ENCODE data around the gene KCNK13. TPM values are rescaled to one million over a fixed set of nuclear protein-coding genes. Genes with fewer than 3 reads are reported as not detected.
"Not testable (repeated sequence)": the region's sequence is repeated elsewhere in the genome, so short reads cannot be mapped to it uniquely, and the experiment has no call there.

Gene KCNK13
- total RNA-seq, 1 donor, result 0.42 TPM

DNA sequence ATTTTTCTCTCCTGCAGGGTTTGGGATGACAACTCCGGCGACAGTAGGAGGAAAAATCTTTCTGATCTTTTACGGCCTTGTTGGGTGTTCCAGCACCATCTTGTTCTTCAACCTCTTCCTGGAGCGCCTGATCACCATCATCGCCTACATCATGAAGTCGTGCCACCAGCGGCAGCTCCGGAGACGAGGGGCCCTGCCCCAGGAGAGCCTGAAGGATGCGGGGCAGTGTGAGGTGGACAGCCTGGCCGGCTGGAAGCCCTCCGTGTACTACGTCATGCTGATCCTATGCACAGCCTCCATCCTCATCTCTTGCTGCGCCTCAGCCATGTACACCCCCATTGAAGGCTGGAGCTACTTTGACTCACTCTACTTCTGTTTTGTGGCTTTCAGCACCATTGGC is 122.3 kb downstream of the KCNK13 start:
- H3K4me1 ChIP-seq (ENCODE audit: insufficient read depth, low read length), result no peaks in the 10 kb centered on the region
- no peaks in the 10 kb centered on the region for H3K9me3 ChIP-seq (ENCODE audit: low read depth, low read length)
- no peak overlapping the region for H3K4me3 ChIP-seq (ENCODE audit: low read length)
- no peaks in the 10 kb centered on the region for H3K27me3 ChIP-seq (ENCODE audit: insufficient read depth, low read length)

DNA sequence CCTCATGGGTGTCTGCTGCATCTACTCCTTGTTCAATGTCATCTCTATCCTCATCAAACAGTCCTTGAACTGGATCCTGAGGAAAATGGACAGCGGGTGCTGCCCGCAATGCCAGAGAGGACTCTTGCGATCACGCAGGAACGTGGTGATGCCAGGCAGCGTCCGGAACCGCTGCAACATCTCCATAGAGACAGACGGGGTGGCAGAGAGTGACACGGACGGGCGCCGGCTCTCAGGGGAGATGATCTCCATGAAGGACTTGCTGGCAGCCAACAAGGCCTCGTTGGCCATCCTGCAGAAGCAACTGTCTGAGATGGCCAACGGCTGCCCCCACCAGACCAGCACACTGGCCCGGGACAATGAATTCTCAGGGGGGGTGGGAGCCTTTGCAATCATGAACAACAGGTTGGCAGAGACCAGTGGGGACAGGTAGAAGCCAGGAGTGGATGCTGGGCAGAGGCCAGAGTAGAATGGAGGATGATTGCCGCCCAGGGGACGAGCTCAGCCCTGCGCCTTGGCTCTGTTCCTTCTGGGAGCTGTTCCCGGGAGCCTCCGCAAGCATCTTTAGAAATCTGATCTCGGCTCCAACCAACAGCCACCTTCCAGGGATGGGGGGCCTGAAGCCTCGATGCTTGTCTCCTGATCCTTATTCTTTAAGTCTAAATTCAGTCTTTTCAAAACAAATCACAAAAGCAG is 122.9 kb downstream of the KCNK13 start:
- Histone ChIP-seq H3K4me1 (ENCODE audit: insufficient read depth, low read length) (no peaks in the 10 kb centered on the region), H3K4me3 (ENCODE audit: low read length) (no peak overlapping the region), H3K27me3 (ENCODE audit: insufficient read depth, low read length) (no peaks in the 10 kb centered on the region), H3K9me3 (ENCODE audit: low read depth, low read length) (no peaks in the 10 kb centered on the region)

DNA sequence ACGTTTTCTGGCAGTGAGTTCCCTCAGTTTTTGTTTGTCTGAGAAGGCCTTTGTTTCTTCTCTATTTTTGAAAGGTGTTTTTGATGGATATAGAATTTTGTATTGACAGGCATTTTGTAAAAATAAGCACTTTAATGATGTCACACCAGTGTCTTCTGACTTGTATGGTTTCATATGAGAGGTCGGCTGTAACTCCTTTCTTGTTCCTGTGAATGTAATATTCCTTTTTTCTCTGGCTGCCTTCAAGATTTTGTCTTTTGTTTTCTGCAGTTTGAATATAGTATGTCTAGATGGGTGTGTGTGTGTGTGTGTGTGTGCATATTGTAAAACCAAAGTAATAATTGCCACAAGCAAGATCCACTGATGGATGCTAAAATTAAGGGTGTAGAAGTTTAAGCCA is 126.8 kb downstream of the KCNK13 start:
- no peak overlapping the region for H3K4me3 ChIP-seq (ENCODE audit: low read length)
- no peaks in the 10 kb centered on the region for H3K9me3 ChIP-seq (ENCODE audit: low read depth, low read length)
- H3K4me1 ChIP-seq (ENCODE audit: insufficient read depth, low read length), result no peaks in the 10 kb centered on the region
- H3K27me3 ChIP-seq (ENCODE audit: insufficient read depth, low read length), result no peaks in the 10 kb centered on the region

DNA sequence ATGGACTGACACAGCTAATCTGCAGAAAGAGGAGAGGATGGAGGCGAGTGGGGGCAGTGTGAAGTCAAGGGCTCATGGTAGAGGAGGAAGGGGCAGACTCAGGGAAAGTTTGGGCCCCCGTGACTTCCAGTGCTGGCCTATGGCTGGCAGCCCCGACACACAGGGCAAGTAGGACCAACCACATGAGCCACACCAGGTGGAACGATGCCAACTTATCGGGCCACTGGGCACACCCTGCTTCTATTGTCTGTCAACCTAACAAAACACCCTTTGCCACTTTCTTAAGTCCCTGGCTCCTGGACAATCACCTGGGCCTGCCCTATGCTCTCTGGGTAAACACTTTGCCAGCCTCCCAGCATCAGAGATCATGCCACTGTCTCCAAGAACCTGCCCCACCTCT is 129.4 kb downstream of the KCNK13 start:
- no peak overlapping the region for H3K4me3 ChIP-seq (ENCODE audit: low read length)
- H3K9me3 ChIP-seq (ENCODE audit: low read depth, low read length), result no peaks in the 10 kb centered on the region
- no peaks in the 10 kb centered on the region for H3K27me3 ChIP-seq (ENCODE audit: insufficient read depth, low read length)
- no peaks in the 10 kb centered on the region for H3K4me1 ChIP-seq (ENCODE audit: insufficient read depth, low read length)

GRCh38 chr14:90191585-90191984 is 129.8 kb downstream of the KCNK13 start:
- H3K27me3 ChIP-seq (ENCODE audit: insufficient read depth, low read length), result no peaks in the 10 kb centered on the region
- no peak overlapping the region for H3K4me3 ChIP-seq (ENCODE audit: low read length)
- H3K4me1 ChIP-seq (ENCODE audit: insufficient read depth, low read length), result no peaks in the 10 kb centered on the region
- no peaks in the 10 kb centered on the region for H3K9me3 ChIP-seq (ENCODE audit: low read depth, low read length)

DNA sequence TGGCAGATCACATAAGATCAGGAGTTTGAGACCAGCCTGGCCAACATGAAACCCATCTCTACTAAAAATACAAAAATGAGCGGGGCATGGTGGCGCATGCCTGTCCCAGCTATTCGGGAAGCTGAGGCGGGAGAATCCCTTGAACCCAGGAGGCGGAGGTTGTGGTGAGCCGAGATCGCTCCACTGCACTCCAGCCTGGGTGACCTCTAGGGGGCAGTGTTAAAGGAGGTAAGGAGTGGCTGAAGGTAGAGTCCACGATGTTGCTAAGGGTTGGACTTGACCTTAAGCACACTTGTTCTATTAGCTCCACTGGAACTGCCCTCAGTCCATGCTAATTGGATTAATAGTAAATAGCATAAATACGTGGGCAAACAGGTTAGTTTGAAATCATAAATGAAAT is 132.1 kb downstream of the KCNK13 start:
- Histone ChIP-seq H3K27me3 (ENCODE audit: insufficient read depth, low read length) (no peaks in the 10 kb centered on the region), H3K4me1 (ENCODE audit: insufficient read depth, low read length) (no peaks in the 10 kb centered on the region), H3K4me3 (ENCODE audit: low read length) (no peak overlapping the region), H3K9me3 (ENCODE audit: low read depth, low read length) (no peaks in the 10 kb centered on the region)

- no peaks in the 10 kb centered on the region for H3K4me1 ChIP-seq (ENCODE audit: insufficient read depth, low read length)
- no peaks in the 10 kb centered on the region for H3K27me3 ChIP-seq (ENCODE audit: insufficient read depth, low read length)
- H3K9me3 ChIP-seq (ENCODE audit: low read depth, low read length), result no peaks in the 10 kb centered on the region
- no peak overlapping the region for H3K4me3 ChIP-seq (ENCODE audit: low read length)
Measured at GRCh38 chr14:90194706-90195105, 132.9 kb downstream of the KCNK13 start.

GRCh38 chr14:90198541-90199060 is 136.8 kb downstream of the KCNK13 start:
- H3K4me3 ChIP-seq (ENCODE audit: low read length), result no peak overlapping the region
- H3K9me3 ChIP-seq (ENCODE audit: low read depth, low read length), result no peaks in the 10 kb centered on the region
- H3K27me3 ChIP-seq (ENCODE audit: insufficient read depth, low read length), result no peaks in the 10 kb centered on the region
- H3K4me1 ChIP-seq (ENCODE audit: insufficient read depth, low read length), result no peaks in the 10 kb centered on the region

DNA sequence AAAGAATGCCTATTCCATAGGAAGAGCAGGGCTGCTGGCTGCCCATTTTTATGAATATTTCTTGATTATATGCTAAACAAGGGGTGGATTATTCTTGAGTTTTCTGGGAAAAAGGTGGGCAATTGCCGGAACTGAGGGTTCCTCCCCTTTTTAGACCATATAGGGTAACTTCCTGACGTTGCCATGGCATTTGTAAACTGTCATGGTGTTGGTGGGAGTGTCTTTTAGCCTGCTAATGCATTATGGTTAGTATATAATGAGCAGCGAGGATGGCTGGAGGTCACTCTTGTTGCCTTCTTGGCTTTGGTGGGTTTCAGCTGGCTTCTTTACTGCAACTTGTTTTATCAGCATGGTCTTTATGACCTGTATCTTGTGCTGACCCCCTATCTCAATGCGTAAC is 138.8 kb downstream of the KCNK13 start:
- not testable (repeated sequence) for H3K4me3 ChIP-seq (ENCODE audit: low read length); H3K4me1 ChIP-seq (ENCODE audit: insufficient read depth, low read length); H3K27me3 ChIP-seq (ENCODE audit: insufficient read depth, low read length); H3K9me3 ChIP-seq (ENCODE audit: low read depth, low read length)

GRCh38 chr14:90201344-90201743 is 139.6 kb downstream of the KCNK13 start:
- no peaks in the 10 kb centered on the region for H3K27me3 ChIP-seq (ENCODE audit: insufficient read depth, low read length)
- H3K9me3 ChIP-seq (ENCODE audit: low read depth, low read length), result no peaks in the 10 kb centered on the region
- H3K4me3 ChIP-seq (ENCODE audit: low read length), result no peak overlapping the region
- H3K4me1 ChIP-seq (ENCODE audit: insufficient read depth, low read length), result no peaks in the 10 kb centered on the region

DNA sequence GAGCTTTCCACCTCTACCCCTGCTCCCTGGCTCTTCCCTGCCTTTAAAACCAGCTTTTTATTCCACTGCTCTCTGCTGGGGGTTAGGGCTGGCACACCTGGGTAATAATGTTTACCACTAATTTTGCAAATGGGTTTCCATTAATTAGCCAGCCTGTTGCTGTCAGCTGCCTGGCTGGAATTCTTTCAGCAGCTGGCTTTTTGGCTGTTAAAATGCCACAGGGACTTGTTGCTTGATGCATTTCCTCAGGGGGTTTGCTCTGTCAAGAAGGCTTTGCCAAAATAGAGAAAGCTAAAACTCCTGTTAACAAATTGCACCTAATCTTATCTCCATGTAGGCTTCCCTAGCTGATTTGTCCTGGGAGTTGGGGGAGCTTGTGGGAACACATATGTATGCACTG is 142.7 kb downstream of the KCNK13 start:
- H3K27me3 ChIP-seq (ENCODE audit: insufficient read depth, low read length), result no peaks in the 10 kb centered on the region
- H3K4me1 ChIP-seq (ENCODE audit: insufficient read depth, low read length), result no peaks in the 10 kb centered on the region
- no peaks in the 10 kb centered on the region for H3K9me3 ChIP-seq (ENCODE audit: low read depth, low read length)
- H3K4me3 ChIP-seq (ENCODE audit: low read length), result no peak overlapping the region

DNA sequence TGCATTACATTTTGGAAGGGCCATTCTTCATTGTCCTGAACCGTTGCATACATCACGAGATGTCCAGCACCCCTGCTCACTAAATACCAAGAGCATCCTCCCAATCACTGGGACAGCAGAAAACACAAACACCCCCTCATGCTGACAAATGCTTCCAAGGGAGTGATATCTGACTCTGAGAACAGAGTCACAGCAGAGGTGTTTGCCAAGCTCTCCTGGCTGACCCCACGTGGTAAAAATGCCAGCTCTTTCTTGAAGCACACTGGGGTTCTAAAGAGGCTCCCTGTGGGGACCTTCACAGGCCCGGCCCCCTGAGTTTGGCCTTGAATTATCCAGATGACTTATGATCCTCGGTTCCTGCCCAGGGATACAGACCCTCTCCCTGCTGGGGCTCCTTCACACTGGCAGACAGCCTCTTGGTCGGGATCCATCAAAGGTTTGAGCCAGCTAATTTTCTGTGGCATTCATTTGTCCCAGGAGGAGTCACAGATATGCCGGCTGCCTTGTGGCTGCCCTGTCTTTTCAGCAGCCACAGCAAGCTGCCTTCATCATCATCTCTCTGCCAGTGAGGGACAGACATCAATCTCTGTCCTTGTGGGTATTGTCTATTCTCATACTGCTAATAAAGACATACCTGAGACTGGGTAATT is 151.4 kb downstream of the KCNK13 start:
- H3K9me3 ChIP-seq (ENCODE audit: low read depth, low read length), result no peaks in the 10 kb centered on the region
- H3K4me1 ChIP-seq (ENCODE audit: insufficient read depth, low read length), result no peaks in the 10 kb centered on the region
- H3K27me3 ChIP-seq (ENCODE audit: insufficient read depth, low read length), result no peaks in the 10 kb centered on the region

GRCh38 chr14:90228478-90228877 is 166.7 kb downstream of the KCNK13 start:
- Histone ChIP-seq H3K9me3 (ENCODE audit: low read depth, low read length) (peaks cover 2% of the 10 kb centered on the region), H3K4me1 (ENCODE audit: insufficient read depth, low read length) (no peaks in the 10 kb centered on the region), H3K4me3 (ENCODE audit: low read length) (no peak overlapping the region), H3K27me3 (ENCODE audit: insufficient read depth, low read length) (no peaks in the 10 kb centered on the region)

More for the DNA sequence above, 151.4 kb downstream of the KCNK13 start:
- no peak overlapping the region for H3K4me3 ChIP-seq (ENCODE audit: low read length)

GRCh38 chr14:90229942-90230341 is 168.1 kb downstream of the KCNK13 start:
- not testable (repeated sequence) for H3K4me3 ChIP-seq (ENCODE audit: low read length); H3K27me3 ChIP-seq (ENCODE audit: insufficient read depth, low read length); H3K4me1 ChIP-seq (ENCODE audit: insufficient read depth, low read length); H3K9me3 ChIP-seq (ENCODE audit: low read depth, low read length)

Data from mononuclear cell (primary cell).